ENCODE results near the gene DBH.

The DBH gene

GRCh38 chr9:133704711-133705181 lies 68.6 kb downstream of the DBH start:
- no peak for DNase-seq

GRCh38 chr9:133705576-133705975 lies 69.4 kb downstream of the DBH start:
- no peak for DNase-seq

GRCh38 chr9:133706307-133707050 lies 70.3 kb downstream of the DBH start:
- DNase-seq, result no peak

GRCh38 chr9:133707065-133707762 lies 71.1 kb downstream of the DBH start:
- DNase-seq, result no peak

- DNase-seq, result no peak
These were observed 71.6 kb downstream of the DBH start for GRCh38 chr9:133707763-133708245.

GRCh38 chr9:133708246-133709014 lies 72.3 kb downstream of the DBH start:
- no peak for DNase-seq

Measured in activated effector memory CD4-positive, alpha-beta T cell treated with anti-CD3 and anti-CD28 coated beads, Interleukin-2, amount 50 U/mL, for 16 hours (primary cell).